ENCODE results near the gene SEC14L2.
A peak's percentile ranks its signal among the peaks of the same experiment; 100 is the strongest.

The SEC14L2 gene

GRCh38 chr22:30385942-30386341 is 10.9 kb upstream of the SEC14L2 start:
- no peak for TF ChIP-seq CTCF (IDR thresholded peaks at IDR 0.05; ENCODE audit: low read length, missing control alignments)

DNA sequence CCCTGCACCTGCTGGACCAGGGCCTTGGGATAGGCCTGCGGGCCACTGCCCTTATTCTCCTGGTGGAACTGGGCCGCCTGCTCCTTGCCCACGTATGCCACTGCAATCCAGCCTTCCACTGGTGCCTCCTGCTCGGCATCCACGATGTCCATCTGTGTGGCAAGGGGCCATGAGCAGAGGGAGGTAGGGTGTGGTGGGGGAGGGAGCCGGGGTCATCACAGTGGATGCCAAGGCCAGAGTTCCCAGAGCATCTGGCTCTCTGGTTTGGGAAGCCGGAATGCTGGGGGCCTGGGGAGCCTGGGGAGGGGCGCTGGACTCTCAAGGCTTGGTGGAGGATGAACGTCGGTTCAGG is 10.2 kb upstream of the SEC14L2 start:
- TF ChIP-seq CTCF (IDR thresholded peaks at IDR 0.05; ENCODE audit: low read length, missing control alignments), result no peak
- peak overlapping the region; percentile 57 for H3K4me3 ChIP-seq (replicated peaks; ENCODE audit: low read depth, low read length)
- DNase-seq (ENCODE audit: low read depth), result no peak

More at GRCh38 chr22:30385942-30386341, 10.9 kb upstream of the SEC14L2 start:
- peak overlapping the region; percentile 57 for H3K4me3 ChIP-seq (replicated peaks; ENCODE audit: low read depth, low read length)
- no peak for DNase-seq (ENCODE audit: low read depth)

- peak within 1 kb of the TSS; percentile 57 for H3K4me3 ChIP-seq (replicated peaks; ENCODE audit: low read depth, low read length)
- DNase-seq (ENCODE audit: low read depth), result peak; percentile 77
- TF ChIP-seq CTCF (IDR thresholded peaks at IDR 0.05; ENCODE audit: low read length, missing control alignments), result peak; percentile 53
Observed at GRCh38 chr22:30386960-30387827, 9.6 kb upstream of the SEC14L2 start, which contains the start of gene RNF215. Gene RNF215, minus strand, starts transcription at chr22:30387411. Its CDS starts 98 bp downstream, at chr22:30387313.

DNA sequence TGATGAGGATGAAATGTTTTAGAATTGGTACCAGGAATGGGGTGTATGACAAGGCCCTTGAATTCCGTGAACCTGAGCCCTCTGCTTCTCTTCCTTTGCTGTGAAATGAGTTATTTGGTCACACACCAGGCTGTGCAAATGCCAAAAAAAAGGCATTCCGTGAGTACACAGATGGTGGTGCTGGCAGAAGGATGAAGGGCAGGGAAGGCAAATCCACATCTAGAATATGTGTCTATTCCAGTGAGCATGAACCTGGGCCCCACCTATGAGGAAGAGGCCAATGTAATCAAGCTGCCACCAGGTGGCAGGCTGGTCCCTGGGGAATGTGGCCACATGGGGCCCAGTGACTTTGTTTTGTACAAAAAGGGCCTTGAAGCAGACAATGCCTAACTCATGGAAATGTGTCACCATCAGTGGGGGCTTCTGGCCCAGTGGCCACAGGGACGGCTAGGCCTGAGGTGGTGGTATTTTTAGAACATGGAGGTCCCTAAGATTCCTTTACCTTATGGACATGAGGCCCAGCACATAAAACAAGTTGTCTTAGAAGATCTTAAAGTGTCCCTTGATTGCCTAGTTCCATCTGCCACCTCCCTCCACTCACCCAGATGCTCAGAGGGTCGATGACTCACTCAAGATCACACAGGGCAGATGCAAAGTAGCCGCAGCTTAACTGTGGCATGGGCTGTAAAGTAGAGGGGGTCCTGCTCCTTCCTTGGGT is 5.7 kb upstream of the SEC14L2 start:
- H3K4me3 ChIP-seq (replicated peaks; ENCODE audit: low read depth, low read length), result no peak overlapping the region
- peak; percentile 72 for TF ChIP-seq CTCF (IDR thresholded peaks at IDR 0.05; ENCODE audit: low read length, missing control alignments)
- peak; percentile 80 for DNase-seq (ENCODE audit: low read depth)

DNA sequence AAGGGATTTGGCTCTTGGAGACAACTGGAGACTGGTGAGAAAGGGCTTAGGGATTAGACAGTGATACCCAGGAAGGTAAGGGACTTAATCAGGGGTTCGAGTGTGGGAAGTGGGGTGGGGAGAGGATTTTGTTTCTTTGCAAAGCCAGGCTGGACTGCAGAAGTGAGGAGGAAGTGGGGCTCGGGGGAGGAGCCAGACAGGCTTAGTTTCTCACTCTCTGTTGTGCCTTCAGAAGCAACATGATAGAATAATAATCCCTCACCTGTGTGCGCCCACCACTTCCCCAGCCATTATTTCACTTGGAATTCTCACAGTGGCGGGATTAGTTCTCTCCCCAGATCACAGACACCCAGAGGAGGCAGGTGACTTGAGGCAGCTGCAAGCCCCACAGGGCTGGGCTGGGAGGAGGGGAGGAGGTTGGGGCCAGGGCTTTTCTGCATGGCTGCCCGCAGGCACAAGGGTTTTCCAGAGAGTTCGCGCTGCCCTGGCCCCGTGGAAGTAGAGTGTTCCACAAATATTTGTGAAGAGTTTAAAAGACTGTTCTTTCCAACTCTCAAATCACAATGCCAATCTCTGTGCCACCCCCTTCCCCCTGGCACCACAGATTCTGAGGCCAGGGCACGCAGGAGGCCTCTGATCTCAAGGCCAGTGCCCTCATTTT is 4.0 kb upstream of the SEC14L2 start:
- TF ChIP-seq CTCF (IDR thresholded peaks at IDR 0.05; ENCODE audit: low read length, missing control alignments), result no peak
- H3K4me3 ChIP-seq (replicated peaks; ENCODE audit: low read depth, low read length), result no peak overlapping the region
- no peak for DNase-seq (ENCODE audit: low read depth)

- H3K4me3 ChIP-seq (replicated peaks; ENCODE audit: low read depth, low read length), result no peak overlapping the region
- no peak for TF ChIP-seq CTCF (IDR thresholded peaks at IDR 0.05; ENCODE audit: low read length, missing control alignments)
- no peak for DNase-seq (ENCODE audit: low read depth)
Observed at GRCh38 chr22:30393322-30393680, 3.5 kb upstream of the SEC14L2 start.

Data from fibroblast of pulmonary artery (primary cell).